Fibroblast of lung (primary cell): Measurements from ENCODE around the gene PCDHA1.

Source experiments
- EZH2 ChIP-seq: IDR thresholded peaks from 2 replicates; pipeline ENCODE4 v1.5.1; 2012; ENCODE audit warnings: low read length, control low read depth, mild to moderate bottlenecking; ENCODE audit errors: missing control alignments
- TF ChIP-seq, protein P1 (sequence below), 2 donors: IDR thresholded peaks in 1 of 2; conservative IDR thresholded peaks in 1 of 2; 1 replicate in 1 of 2; 2 replicates in 1 of 2; pipeline ENCODE4 v1.5.1; 2011 to 2012; ENCODE audit warnings: low read length in 2 of 2, control low read depth in 1 of 2, inconsistent platforms in 1 of 2, low read depth in 1 of 2, mild to moderate bottlenecking in 1 of 2

DNA sequence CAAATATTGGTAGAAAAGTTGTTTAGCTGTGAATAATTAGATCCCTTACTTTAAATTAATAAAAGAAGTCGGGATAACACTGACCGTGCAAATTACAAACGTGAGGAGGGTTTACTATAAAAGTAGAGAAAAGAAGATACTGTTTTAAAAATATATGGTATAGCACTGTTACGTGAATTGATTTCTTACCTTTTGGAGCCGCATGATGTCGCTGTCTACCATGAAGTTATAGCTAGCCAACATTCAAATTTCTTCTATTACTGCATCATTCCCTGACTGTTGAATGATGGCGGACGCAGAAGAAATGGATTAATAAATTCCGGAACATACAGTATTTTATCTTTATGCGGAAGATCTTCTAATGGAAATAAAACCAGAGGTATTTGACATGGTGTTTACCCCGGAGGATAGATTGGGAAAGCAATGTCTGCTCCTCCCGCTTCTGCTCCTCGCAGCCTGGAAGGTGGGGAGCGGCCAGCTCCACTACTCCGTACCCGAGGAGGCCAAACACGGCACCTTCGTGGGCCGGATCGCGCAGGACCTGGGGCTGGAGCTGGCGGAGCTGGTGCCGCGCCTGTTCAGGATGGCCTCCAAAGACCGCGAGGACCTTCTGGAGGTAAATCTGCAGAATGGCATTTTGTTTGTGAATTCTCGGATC lies 41.9 kb downstream of the PCDHA1 start, which contains the start of gene PCDHA6:
- no peak for TF ChIP-seq EZH2
- TF ChIP-seq, protein P1, sequence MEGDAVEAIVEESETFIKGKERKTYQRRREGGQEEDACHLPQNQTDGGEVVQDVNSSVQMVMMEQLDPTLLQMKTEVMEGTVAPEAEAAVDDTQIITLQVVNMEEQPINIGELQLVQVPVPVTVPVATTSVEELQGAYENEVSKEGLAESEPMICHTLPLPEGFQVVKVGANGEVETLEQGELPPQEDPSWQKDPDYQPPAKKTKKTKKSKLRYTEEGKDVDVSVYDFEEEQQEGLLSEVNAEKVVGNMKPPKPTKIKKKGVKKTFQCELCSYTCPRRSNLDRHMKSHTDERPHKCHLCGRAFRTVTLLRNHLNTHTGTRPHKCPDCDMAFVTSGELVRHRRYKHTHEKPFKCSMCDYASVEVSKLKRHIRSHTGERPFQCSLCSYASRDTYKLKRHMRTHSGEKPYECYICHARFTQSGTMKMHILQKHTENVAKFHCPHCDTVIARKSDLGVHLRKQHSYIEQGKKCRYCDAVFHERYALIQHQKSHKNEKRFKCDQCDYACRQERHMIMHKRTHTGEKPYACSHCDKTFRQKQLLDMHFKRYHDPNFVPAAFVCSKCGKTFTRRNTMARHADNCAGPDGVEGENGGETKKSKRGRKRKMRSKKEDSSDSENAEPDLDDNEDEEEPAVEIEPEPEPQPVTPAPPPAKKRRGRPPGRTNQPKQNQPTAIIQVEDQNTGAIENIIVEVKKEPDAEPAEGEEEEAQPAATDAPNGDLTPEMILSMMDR (conservative IDR thresholded peaks at IDR 0.05 in 1 of 2, IDR thresholded peaks at IDR 0.05 in 1 of 2; ENCODE audit: low read depth in 1 of 2, low read length in 2 of 2) = no peak
